Stimulated activated CD8-positive, alpha-beta memory T cell treated with anti-CD3 and anti-CD28 coated beads, Interleukin-7, amount 100 ng/mL, for 1 hour (primary cell): ENCODE results near the gene ARRB2.

Experiments used
- DNase-seq, 2 donors: peaks; one replicate each; pipeline ENCODE4 v3.0.0-alpha.2; 2020; ENCODE audit warnings: low read depth in 2 of 2

ARRB2 gene

DNA sequence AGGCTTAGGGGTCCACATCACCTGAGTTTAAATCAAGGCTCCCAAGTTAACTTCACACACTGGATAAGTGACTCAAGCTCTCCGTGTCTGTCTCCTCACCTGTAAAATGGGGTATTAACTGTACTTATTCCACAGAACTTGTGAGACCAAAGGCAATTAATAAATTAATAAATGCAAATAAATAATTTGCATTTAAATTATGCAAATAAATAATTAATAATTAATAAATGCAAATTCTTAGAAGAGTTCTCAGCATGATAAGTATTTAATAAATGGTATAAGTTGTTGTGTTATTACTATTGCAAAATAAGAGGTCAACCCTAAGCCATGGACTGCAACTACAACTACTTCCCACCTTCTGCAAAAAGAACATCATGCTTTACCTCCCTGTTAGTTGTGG is 43.0 kb downstream of the ARRB2 start:
- no peak for DNase-seq

DNA sequence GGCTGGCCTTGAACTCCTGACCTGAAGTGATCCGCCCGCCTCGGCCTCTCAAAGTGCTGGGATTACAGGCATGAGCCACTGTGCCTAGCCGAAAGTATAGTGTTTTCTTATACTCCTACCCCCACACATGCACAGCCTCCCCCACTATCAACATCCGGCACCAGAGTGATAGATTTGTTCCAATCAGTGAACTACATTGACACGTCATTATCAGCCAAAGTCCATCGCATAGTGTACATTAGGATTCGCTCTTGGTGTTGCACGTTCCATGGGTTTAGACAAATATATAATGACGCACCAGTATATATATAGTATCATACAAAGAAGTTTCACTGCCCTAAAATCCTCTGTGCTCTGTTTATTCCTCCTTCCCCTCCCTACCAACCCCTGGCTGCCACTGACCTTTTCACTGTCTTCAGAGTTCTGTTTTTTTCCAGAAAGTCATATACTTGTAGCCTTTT is 49.4 kb downstream of the ARRB2 start:
- DNase-seq = no peak

DNA sequence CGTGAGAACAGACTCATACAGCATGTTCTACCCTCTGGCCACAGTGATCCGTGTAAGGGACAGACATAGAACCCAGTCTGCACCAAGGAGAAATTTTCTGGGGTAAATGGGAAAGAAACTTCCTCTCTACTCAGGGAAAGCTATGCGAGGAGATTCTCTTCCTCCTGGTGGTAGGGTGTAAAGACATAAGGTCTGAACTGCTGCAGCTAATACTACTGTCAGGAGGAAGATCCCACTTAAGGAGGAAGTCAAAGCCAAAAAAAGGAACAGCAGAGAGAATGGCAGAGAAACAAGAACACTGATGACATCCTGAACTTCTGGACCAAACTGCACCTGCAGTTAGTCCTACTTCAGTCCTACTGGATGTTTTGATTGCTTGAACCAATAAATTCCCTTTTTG is 54.2 kb downstream of the ARRB2 start:
- no peak for DNase-seq

DNA sequence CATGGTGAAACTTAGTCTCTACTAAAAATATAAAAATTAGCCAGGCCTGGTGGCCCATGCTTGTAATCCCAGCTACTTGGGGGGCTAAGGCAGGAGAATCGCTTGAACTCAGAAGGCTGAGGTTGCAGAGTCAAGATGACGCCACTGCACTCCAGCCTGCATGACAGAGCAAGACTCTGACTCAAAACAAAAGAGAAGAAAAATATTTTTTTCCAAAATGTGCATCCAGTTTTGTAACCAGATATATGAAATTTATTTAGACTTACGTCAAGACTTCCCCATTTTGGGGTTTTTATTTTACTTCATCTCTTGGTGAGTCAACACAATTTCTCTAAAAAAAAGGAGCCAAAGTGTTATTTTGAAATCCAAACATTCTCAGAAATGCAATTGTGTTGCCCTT is 55.8 kb downstream of the ARRB2 start:
- no peak for DNase-seq

DNA sequence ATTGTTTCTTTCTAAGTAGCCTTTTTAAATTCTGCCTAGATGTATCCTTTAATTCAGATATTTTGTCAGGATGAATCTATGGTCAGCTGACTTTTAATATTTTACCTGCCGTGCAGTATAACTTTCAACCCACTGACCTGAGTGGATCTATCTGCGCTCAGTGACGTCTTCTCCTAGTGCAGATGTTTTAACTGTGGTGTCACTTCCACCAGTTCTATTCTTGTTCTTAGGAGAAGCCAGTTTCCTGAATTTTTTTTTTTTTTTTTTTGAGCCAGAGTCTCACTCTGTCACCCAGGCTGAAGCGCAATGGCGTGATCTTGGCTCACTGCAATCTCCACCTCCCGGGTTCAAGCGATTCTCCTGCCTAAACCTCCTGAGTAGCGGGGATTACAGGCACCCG is 56.3 kb downstream of the ARRB2 start:
- DNase-seq = no peak

DNA sequence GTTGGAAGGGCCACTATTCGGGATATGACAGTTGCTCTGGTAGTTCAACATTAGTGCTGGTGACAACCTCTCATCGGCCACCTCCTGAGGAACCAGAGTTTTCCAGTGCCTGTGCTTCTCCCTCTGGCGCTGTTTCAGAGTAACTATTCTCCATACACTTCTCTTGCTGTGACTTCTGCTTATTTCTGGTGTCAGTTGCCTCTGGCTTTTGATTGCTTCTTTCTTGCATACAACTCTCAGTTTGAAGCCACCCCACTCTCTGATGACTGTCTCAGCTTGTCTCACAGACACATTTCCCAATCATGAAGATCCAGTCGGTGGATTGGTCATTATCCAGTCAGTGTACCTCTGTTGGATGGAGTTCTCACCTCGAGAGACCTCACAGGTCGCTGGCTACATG is 57.9 kb downstream of the ARRB2 start:
- no peak for DNase-seq

DNA sequence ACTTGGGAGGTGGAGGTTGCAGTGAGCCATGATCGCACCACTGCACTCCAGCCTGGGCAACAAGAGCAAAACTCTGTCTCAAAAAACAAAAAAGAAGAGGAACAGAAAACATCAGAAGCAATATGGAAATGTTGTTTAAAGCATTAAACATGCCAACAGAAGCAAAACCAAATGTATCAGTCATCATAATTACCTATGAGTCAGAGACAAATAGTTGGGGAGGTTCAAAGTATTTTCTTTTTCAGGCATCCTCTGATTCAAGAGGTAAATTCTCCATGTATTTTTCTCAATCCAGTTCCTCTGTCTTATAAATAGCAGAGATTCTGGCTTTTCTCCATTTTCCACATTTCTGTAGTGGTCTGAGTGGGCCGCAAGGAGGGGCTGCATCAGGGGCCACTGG is 59.2 kb downstream of the ARRB2 start:
- DNase-seq = no peak
